Testis (tissue), 3 donors: Measurements from ENCODE around the gene CMTR1. TPM values are rescaled to one million over a fixed set of nuclear protein-coding genes. Genes with fewer than 3 reads are reported as not detected.

ENCODE experiments used
- DNase-seq: peaks from one replicate; pipeline ENCODE4 v3.0.0-alpha.2; 2019
- H3K27ac ChIP-seq, 2 donors: fragments of 200-600 bp; sonication (generic); one replicate each; pipeline ENCODE4 v1.5.1; 2019
- H3K27me3 ChIP-seq: fragments of 200-600 bp; sonication (generic); one replicate; pipeline ENCODE4 v1.5.1; 2019
- H3K36me3 ChIP-seq: fragments of 200-600 bp; sonication (generic); one replicate; pipeline ENCODE4 v1.5.1; 2017; ENCODE audit warnings: low read depth; ENCODE audit errors: missing control alignments
- H3K4me1 ChIP-seq: fragments of 200-600 bp; sonication (generic); one replicate; pipeline ENCODE4 v1.5.1; 2019
- H3K4me3 ChIP-seq, 2 donors: fragments of 200-600 bp; sonication (generic); one replicate each; pipeline ENCODE4 v1.5.1; 2017 to 2019
- H3K9me3 ChIP-seq: fragments of 200-600 bp; sonication (generic); one replicate; pipeline ENCODE4 v1.5.1; 2017
- CTCF ChIP-seq, 3 experiments: fragments of 450-650 bp in 2 of 3; fragments of 200-600 bp in 1 of 3; sonication (generic) in 1 of 3; IDR thresholded peaks; one replicate each; pipeline ENCODE4 v1.5.1; 2016 to 2019; ENCODE audit warnings: antibody characterized with exemption in 3 of 3, mild to moderate bottlenecking in 2 of 3, moderate library complexity in 1 of 3
- POLR2A ChIP-seq: fragments of 450-650 bp; IDR thresholded peaks from one replicate; pipeline ENCODE4 v1.6.1; 2017; ENCODE audit warnings: antibody characterized with exemption, mild to moderate bottlenecking, moderate library complexity
- WGBS, 2 donors: methylation state at CpG; one replicate each; pipeline ENCODE4 v1.1.5; 2018; 5-methylcytosine and 5-hydroxymethylcytosine counted together
- intact Hi-C: fragments of 100-400 bp; cut with DNase I; formaldehyde crosslinking; loops from one replicate; pipeline ENCODE4 v1.15.1; 2023; ENCODE audit warnings: low total_unique reads
- polyA plus RNA-seq: library from polyadenylated mRNA; stranded (reverse); fragments of 350-450 nt; fragmentation: Illumina TruSeq; extraction: RNeasy Lipid Tissue Mini Kit (QIAGEN cat#74804); gene quantifications from one replicate; pipeline ENCODE4 v1.2.3, GENCODE V29; 2014; ENCODE audit warnings: low read depth, low replicate concordance; ENCODE audit not compliant: insufficient read depth
- total RNA-seq, 2 donors: library from RNA; depleted of rRNA; stranded (reverse); fragments of >200 nt; gene quantifications; one replicate each; pipeline ENCODE4 v1.2.3, GENCODE V29; 2016

The CMTR1 gene
- total and polyA plus RNA-seq, 3 donors from 2014 or later = 123 to 234 (median 231) TPM

- 70 to 71% methylated on average over 14 to 16 of the region's 16 CpGs for WGBS, 2 donors
- no peak overlapping the region for H3K4me3 ChIP-seq
- no peaks in the 10 kb centered on the region for H3K27me3 ChIP-seq
- TF ChIP-seq CTCF (IDR thresholded peaks at IDR 0.05) (no peak), POLR2A (no peak)
- no peak for DNase-seq
- intact Hi-C loops = no loop called here
- H3K36me3 ChIP-seq = no peaks in the 10 kb centered on the region
- H3K4me1 ChIP-seq = no peaks in the 10 kb centered on the region
- H3K9me3 ChIP-seq = no peaks in the 10 kb centered on the region
- H3K27ac ChIP-seq = no peak overlapping the region
These were observed 78.9 kb downstream of the CMTR1 start for GRCh38 chr6:37511910-37512399.

GRCh38 chr6:37512400-37513011 lies 79.5 kb downstream of the CMTR1 start:
- WGBS, 2 donors = 42 to 48% methylated on average over 11 to 12 of the region's 12 CpGs
- Histone ChIP-seq H3K9me3 (no peaks in the 10 kb centered on the region), H3K36me3 (no peaks in the 10 kb centered on the region), H3K4me1 (no peaks in the 10 kb centered on the region), H3K27ac (no peak overlapping the region), H3K4me3 (no peak overlapping the region), H3K27me3 (no peaks in the 10 kb centered on the region)
- no peak for DNase-seq
- TF ChIP-seq CTCF (IDR thresholded peaks at IDR 0.05) (no peak), POLR2A (no peak)
- intact Hi-C loops = no loop called here

GRCh38 chr6:37513155-37513554 lies 80.1 kb downstream of the CMTR1 start:
- Histone ChIP-seq H3K36me3 (no peaks in the 10 kb centered on the region), H3K27me3 (no peaks in the 10 kb centered on the region), H3K4me1 (no peaks in the 10 kb centered on the region), H3K27ac (no peak overlapping the region), H3K9me3 (no peaks in the 10 kb centered on the region), H3K4me3 (no peak overlapping the region)
- TF ChIP-seq POLR2A (no peak), CTCF (IDR thresholded peaks at IDR 0.05) (no peak)
- DNase-seq = no peak
- intact Hi-C loops = no loop called here
- WGBS, 2 donors = 76 to 78% methylated on average over 3 to 9 of the region's 9 CpGs

GRCh38 chr6:37513576-37513975 lies 80.6 kb downstream of the CMTR1 start:
- 63 to 75% methylated on average over 8 to 10 of the region's 10 CpGs for WGBS, 2 donors
- intact Hi-C loops = no loop called here
- TF ChIP-seq POLR2A = no peak
- TF ChIP-seq CTCF (IDR thresholded peaks at IDR 0.05) = no peak
- Histone ChIP-seq H3K27ac (no peak overlapping the region), H3K4me3 (no peak overlapping the region), H3K36me3 (no peaks in the 10 kb centered on the region), H3K4me1 (no peaks in the 10 kb centered on the region), H3K9me3 (no peaks in the 10 kb centered on the region), H3K27me3 (no peaks in the 10 kb centered on the region)
- no peak for DNase-seq

- no peak for DNase-seq
- Histone ChIP-seq H3K4me1 (no peaks in the 10 kb centered on the region), H3K9me3 (no peaks in the 10 kb centered on the region), H3K27me3 (no peaks in the 10 kb centered on the region), H3K36me3 (no peaks in the 10 kb centered on the region), H3K4me3 (no peak overlapping the region), H3K27ac (no peak overlapping the region)
- intact Hi-C loops = no loop called here
- 67 to 73% methylated on average over 5 of the region's 5 CpGs for WGBS, 2 donors
- TF ChIP-seq POLR2A (no peak), CTCF (IDR thresholded peaks at IDR 0.05) (no peak)
These were observed 81.3 kb downstream of the CMTR1 start for GRCh38 chr6:37514321-37514771.
